AG04450 (cell line): Measurements from ENCODE around the gene ARTN. TPM values are rescaled to one million over a fixed set of nuclear protein-coding genes. Genes with fewer than 3 reads are reported as not detected.

Experiments
- CTCF ChIA-PET: fragments of 300-600, 350-600 bp; formaldehyde crosslinking; extraction: SDS; loops from one replicate; lab custom pipeline; 2022; ENCODE audit warnings: antibody characterized with exemption, inconsistent platforms; lab: Charles Lee
- POLR2A ChIA-PET: fragments of 350-600 bp; formaldehyde crosslinking; extraction: SDS; loops from one replicate; lab custom pipeline; 2021; ENCODE audit warnings: antibody characterized with exemption, inconsistent platforms; lab: Yijun Ruan, JAX
- DNase-seq: peaks from one replicate; pipeline ENCODE4 v3.0.0-alpha.2; 2011; ENCODE audit warnings: low read depth, low spot score
- H3K27ac ChIP-seq: one replicate; pipeline ENCODE4 v1.5.1; 2012; ENCODE audit warnings: low read depth, low read length, control low read depth
- H3K27me3 ChIP-seq: one replicate; pipeline ENCODE4 v1.6.0; 2012; ENCODE audit warnings: low read length; ENCODE audit not compliant: control insufficient read depth, insufficient read depth
- H3K4me3 ChIP-seq: 2 replicates; pipeline ENCODE4 v1.5.1; 2011; ENCODE audit warnings: mild to moderate bottlenecking, low read depth, low read length, control low read depth
- H3K9me3 ChIP-seq: 2 replicates; pipeline ENCODE4 v1.5.1; 2012; ENCODE audit warnings: low read length; ENCODE audit not compliant: control insufficient read depth, insufficient read depth
- polyA plus RNA-seq: library from polyadenylated mRNA; depleted of rRNA; stranded (reverse); fragments of >200 nt; gene quantifications from 2 replicates; pipeline ENCODE4 v1.2.3, GENCODE V29; 2011
- TF ChIP-seq, protein P1 (sequence below): IDR thresholded peaks from 2 replicates; pipeline ENCODE4 v1.5.1; 2011; ENCODE audit warnings: low read depth, low read length, control low read depth, inconsistent platforms

Gene ARTN
- polyA plus RNA-seq, 1 experiment, result not detected

DNA sequence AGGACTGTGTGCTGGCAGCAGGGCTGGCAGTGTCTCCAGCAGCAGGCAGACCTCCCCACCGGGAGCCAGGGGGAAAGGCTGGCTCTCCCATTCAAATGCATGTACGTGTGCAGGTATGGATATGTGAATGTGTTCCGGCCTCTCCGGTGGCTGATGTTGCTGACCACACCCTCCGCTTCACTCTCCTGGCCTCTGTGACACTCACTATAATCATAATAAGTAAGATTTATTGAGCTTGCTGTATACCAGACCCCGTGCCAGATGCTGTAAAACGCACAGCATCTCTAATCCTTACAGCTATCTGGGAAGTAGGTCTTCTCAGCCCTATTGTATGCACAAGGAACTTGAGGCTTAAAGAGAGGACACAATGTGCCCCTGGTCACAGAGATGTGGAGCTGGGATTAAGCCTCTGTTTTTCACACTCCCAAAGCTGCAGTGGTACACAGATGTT, 20.5 kb upstream of the ARTN start:
- TF ChIP-seq, protein P1, sequence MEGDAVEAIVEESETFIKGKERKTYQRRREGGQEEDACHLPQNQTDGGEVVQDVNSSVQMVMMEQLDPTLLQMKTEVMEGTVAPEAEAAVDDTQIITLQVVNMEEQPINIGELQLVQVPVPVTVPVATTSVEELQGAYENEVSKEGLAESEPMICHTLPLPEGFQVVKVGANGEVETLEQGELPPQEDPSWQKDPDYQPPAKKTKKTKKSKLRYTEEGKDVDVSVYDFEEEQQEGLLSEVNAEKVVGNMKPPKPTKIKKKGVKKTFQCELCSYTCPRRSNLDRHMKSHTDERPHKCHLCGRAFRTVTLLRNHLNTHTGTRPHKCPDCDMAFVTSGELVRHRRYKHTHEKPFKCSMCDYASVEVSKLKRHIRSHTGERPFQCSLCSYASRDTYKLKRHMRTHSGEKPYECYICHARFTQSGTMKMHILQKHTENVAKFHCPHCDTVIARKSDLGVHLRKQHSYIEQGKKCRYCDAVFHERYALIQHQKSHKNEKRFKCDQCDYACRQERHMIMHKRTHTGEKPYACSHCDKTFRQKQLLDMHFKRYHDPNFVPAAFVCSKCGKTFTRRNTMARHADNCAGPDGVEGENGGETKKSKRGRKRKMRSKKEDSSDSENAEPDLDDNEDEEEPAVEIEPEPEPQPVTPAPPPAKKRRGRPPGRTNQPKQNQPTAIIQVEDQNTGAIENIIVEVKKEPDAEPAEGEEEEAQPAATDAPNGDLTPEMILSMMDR, result no peak
- no peaks in the 10 kb centered on the region for H3K27me3 ChIP-seq
- CTCF ChIA-PET, result interaction anchor here (1.2 to 5.2 kb wide), 3 partner anchors 21 to 149 kb away, joined by 5 to 29 read pairs (median 6); no protein-coding TSS in a partner anchor
- H3K4me3 ChIP-seq, result no peak overlapping the region
- POLR2A ChIA-PET, result interaction anchor here (1.0 kb wide), 1 partner anchor 16 kb away, joined by 3 read pairs; no protein-coding TSS in a partner anchor
- no peaks in the 10 kb centered on the region for H3K9me3 ChIP-seq
- no peak for DNase-seq
- H3K27ac ChIP-seq, result no peak overlapping the region

DNA sequence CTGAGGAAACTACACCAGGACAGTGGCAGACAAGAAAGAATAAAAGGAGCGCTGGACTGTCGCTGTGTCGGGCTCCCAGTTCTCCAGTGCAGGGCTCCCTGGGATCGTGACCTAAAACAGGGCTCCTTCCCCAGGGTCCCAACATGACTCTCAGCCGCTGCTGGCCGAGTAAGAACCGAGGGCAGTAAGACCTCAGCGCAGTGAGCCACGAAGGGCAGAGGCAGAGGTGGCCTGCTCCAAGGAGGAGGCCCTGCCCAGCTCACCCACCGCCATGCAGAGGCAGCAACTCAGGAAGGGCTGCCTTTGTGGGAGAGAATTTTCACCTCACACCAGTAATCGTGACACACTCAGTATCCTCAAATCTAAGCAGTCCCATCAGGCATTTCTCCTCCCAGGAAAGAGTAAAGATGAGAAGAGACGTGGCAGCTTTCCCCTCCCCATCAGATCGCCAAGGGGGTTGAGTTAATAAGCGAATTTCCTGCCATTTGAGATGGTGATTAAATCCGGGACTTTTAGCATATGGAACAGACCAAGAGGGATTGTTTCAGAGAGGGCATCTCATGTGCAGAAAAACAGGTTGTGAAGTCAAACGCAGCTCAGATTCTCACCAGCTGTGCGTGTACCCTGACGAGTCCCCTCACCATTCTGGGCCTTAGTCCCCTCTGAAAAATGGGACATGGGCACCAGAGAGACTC, 19.8 kb upstream of the ARTN start:
- Histone ChIP-seq H3K9me3 (no peaks in the 10 kb centered on the region), H3K4me3 (no peak overlapping the region), H3K27me3 (no peaks in the 10 kb centered on the region), H3K27ac (no peak overlapping the region)
- CTCF ChIA-PET, result interaction anchor here (1.2 to 5.2 kb wide), 2 partner anchors 21 to 150 kb away, joined by 5 to 29 read pairs; no protein-coding TSS in a partner anchor
- POLR2A ChIA-PET, result no interaction called here
- DNase-seq, result no peak
- TF ChIP-seq, protein P1, result no peak

DNA sequence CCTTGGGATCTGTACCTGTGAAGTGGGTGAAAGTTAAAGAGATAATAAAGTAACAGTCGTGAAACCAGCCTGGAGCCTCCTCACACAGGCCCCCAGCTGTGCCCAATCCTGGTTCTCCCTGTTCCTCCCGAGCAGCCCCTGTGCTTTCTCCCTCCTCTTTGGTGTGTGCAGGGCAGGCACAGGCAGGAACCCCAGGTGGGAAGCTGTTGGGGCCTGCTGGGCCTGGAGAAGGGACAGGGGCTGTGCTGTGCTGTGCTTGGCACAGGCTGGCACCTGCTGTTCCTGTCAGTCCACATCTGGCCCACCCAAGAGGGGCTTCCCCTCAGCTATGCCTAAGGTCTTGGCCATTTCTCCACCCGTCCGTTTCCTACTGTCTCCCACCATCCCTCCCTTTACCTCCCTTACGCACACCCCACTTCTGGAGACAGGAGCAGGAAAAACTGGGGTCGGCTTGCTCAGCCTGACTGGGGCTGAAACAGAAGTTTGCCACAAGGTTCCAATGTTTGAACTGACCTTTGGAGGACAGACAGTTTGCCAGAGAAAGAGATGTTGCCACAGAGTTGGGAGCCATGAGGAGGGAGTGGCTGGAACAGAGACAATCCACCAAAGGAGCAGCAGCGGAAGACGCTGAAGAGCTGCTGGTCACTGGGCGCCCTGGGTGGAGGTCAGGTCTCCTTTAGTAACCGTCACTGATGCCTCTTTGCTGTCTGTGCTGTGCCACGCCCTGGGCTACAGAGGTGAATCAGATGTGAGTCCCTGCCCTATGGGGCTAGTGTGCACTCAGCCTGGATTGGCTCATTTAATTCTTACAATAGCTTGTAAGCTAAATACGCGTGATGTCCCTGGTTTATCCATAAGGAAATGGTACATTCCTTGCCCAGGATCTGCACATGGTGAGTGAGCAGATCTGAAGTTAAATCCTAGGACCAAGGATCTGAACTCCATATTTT, 18.8 kb upstream of the ARTN start:
- Histone ChIP-seq H3K27ac (no peak overlapping the region), H3K9me3 (no peaks in the 10 kb centered on the region), H3K4me3 (no peak overlapping the region), H3K27me3 (no peaks in the 10 kb centered on the region)
- CTCF ChIA-PET, result interaction anchor here (1.2 to 5.2 kb wide), 2 partner anchors 18 to 20 kb away, joined by 3 to 29 read pairs; no protein-coding TSS in a partner anchor
- TF ChIP-seq, protein P1, result no peak
- DNase-seq, result no peak
- POLR2A ChIA-PET, result no interaction called here

DNA sequence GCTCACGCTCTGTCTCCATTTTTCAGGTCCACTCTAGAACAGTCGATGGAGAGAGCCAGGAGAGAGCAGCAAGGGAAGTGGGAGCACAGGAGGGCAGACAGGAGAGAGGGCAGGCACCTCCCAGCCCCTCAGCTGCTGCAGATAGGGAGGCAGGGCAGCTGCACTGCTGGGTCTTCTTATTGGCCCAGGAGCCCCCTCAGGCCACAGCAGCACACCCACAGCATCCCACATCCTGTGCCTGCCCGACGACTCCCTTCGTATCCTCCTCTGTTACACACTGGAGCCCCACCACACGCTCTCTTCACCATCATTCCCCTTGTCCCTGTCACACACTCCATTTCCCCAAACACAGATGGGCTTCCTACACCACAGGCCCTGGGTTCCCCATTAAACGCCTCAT, 13.7 kb upstream of the ARTN start:
- ChIA-PET CTCF (no interaction called here), POLR2A (no interaction called here)

More for the DNA sequence above, 13.7 kb upstream of the ARTN start:
- TF ChIP-seq, protein P1, result no peak
- Histone ChIP-seq H3K9me3 (no peaks in the 10 kb centered on the region), H3K4me3 (no peak overlapping the region), H3K27ac (no peak overlapping the region), H3K27me3 (no peaks in the 10 kb centered on the region)
- no peak for DNase-seq
